ENCODE data around the gene PTPRR.
"Not testable (repeated sequence)": the region's sequence is repeated elsewhere in the genome, so short reads cannot be mapped to it uniquely, and the experiment has no call there.

The PTPRR gene

DNA sequence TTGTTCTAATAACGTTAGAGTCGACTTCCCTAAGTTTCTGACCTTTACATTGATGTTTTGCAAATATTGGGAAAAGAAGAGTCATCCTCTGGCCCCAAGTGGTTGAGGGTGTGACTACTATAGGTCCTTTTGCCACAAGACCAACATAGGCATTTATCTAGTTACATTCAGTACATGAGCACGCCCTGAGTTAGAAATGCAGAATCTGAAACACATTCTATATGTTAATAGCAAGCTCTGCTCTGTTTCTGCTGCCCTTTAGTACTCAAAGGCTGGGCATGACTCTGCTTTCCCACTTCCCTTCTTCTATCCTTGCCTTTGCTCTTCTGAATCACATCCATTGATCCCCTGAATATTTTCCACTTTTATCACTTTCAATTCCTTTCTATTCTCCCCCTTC is 168.2 kb downstream of the PTPRR start:
- no peak for DNase-seq (ENCODE audit: low read depth in 2 of 3, low spot score in 2 of 3)

DNA sequence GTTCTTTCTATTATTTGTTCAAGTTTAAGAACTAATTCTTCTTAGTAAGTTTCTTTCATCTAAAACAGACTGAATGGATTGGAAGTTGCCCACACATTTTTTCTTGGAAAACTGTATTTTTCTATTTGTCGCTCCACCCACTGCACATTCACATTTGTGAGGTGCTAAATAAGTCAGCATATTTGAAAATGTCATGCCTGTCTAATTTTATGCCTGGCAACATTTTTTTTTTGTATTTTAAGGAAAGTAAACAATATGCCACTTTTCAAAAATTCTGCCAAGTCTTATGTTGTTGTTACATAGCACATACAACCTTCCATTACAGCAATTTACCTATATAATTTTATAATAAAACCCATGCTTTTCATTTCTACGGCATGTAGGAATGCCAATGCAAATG is 170.6 kb downstream of the PTPRR start:
- DNase-seq (ENCODE audit: low read depth in 2 of 3, low spot score in 2 of 3): no peak

GRCh38 chr12:70748809-70749208 is 171.7 kb downstream of the PTPRR start:
- no peak for DNase-seq (ENCODE audit: low read depth in 2 of 3, low spot score in 2 of 3)

- DNase-seq (ENCODE audit: low read depth in 2 of 3, low spot score in 2 of 3): no peak
Observed at GRCh38 chr12:70747445-70748260, 172.9 kb downstream of the PTPRR start.

DNA sequence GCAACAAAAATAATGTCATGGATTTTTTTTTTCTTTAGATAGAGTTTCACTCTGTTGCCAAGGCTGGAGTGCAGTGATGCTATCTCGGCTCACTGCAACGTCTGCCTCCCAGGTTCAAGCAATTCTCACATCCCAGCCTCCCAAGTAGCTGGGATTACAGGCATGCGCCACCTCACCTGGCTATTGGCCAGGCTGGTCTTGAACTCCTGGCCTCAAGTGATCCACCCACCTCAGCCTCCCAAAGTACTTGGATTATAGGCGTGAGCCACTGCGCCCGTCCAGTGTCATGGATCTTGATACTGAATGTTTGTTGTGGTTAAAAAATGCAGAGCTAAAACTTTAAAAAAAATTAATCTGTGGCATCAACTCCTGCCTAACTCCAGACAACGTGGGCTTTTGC is 175.5 kb downstream of the PTPRR start:
- no peak for DNase-seq (ENCODE audit: low read depth in 2 of 3, low spot score in 2 of 3)

GRCh38 chr12:70744178-70744577 is 176.4 kb downstream of the PTPRR start:
- DNase-seq (ENCODE audit: low read depth in 2 of 3, low spot score in 2 of 3): no peak

- no peak for DNase-seq (ENCODE audit: low read depth in 2 of 3, low spot score in 2 of 3)
Observed at GRCh38 chr12:70741256-70741655, 179.3 kb downstream of the PTPRR start.

GRCh38 chr12:70739756-70740155 is 180.8 kb downstream of the PTPRR start:
- DNase-seq (ENCODE audit: low read depth in 2 of 3, low spot score in 2 of 3): no peak

DNA sequence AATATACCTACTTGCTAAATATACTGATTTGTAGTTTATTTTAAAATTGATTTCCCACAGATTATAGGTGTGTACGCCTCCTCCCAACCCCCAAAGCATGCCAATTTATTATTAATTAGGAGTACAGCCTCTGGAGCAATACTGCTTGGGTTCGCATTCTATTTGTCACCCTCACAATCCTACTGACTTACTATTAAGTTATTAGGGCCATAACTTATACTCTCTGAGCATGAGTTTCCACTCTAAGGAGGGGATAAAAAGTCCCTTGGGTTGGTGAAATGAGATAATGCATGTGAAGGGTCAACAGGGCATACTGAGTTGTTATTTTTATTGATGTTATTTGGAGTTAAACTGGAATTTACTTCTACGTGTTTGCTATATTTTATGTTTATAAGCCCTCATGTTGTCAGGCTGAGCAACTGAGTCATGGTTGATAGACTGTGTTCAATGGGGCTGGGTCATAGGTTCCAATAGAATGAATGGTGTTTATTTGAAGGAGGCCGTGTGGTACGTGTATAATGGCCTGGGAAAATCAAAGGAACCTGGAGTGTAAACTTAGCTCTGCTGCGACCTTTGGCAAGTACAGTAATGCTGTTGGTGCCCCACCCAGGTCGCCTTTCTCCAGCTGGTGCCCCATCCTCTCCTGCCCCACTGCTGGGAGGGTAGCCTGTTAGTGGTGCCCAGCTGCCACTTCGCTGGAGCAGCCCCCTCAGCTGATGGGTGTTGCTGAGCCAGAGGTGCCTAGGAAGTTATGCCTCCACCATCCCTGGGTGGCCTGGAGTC is 184.0 kb downstream of the PTPRR start:
- DNase-seq (ENCODE audit: low read depth in 2 of 3, low spot score in 2 of 3): no peak

- DNase-seq (ENCODE audit: low read depth in 2 of 3, low spot score in 2 of 3): not testable (repeated sequence)
Observed at GRCh38 chr12:70735197-70735596, 185.3 kb downstream of the PTPRR start.

DNA sequence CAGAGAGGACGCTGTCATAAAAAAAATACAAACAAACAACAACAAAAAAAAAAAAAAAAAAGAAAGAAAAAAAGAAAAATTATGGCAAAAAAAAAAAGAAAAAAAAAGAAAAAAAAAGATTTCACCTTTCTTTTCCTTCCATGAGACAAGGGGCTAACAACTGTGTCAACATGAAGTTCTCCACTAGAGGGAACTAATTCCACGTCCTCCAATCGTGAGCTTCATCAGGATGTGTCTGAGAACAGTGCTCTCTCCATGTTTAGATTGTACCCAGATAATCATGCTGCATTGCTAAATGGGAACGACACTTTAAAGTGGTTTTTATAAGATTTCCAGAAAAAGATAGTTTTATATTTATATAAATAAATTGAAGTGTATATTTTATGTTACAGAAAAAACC is 187.2 kb downstream of the PTPRR start:
- no peak for DNase-seq (ENCODE audit: low read depth in 2 of 3, low spot score in 2 of 3)

GRCh38 chr12:70732287-70732686 is 188.3 kb downstream of the PTPRR start:
- no peak for DNase-seq (ENCODE audit: low read depth in 2 of 3, low spot score in 2 of 3)

GRCh38 chr12:70730675-70731180 is 189.8 kb downstream of the PTPRR start:
- no peak for DNase-seq (ENCODE audit: low read depth in 2 of 3, low spot score in 2 of 3)

- DNase-seq (ENCODE audit: low read depth in 2 of 3, low spot score in 2 of 3): no peak
Observed at GRCh38 chr12:70724444-70724843, 196.1 kb downstream of the PTPRR start.

DNA sequence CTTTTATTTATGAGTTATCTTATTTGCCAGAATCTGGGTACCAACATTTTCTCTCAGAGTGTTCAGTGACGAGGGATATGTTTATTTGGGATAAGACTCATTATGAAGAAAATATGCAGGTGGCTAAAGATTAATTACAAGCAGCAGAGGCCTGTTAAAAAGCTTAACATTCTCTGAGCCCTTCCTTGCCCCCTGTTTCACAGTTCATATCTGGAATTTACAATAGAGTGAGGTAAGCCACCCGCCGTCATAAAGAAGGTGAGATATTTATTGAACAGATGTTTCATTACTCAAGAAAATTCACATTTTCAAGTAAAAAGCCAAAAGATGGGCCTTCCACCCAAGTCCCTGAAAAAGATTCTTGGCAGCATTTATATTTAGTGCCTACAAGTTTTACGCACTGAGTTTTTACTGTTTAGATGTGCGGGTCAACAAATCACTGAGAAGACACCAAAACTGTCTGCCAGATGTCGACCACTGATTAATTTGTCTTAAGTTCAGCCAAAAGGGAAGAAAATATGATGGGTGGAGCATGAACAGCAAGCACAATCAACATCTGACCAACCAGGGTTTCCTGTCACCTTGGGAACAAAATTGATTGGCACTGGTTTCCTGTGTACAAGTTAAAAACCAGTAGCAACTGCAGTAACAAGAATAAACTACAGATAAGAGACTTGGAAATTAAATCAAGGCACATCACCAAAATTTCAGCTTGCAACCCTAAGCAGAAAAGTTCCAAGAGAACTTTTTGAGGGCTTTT is 197.8 kb downstream of the PTPRR start:
- no peak for DNase-seq (ENCODE audit: low read depth in 2 of 3, low spot score in 2 of 3)

DNA sequence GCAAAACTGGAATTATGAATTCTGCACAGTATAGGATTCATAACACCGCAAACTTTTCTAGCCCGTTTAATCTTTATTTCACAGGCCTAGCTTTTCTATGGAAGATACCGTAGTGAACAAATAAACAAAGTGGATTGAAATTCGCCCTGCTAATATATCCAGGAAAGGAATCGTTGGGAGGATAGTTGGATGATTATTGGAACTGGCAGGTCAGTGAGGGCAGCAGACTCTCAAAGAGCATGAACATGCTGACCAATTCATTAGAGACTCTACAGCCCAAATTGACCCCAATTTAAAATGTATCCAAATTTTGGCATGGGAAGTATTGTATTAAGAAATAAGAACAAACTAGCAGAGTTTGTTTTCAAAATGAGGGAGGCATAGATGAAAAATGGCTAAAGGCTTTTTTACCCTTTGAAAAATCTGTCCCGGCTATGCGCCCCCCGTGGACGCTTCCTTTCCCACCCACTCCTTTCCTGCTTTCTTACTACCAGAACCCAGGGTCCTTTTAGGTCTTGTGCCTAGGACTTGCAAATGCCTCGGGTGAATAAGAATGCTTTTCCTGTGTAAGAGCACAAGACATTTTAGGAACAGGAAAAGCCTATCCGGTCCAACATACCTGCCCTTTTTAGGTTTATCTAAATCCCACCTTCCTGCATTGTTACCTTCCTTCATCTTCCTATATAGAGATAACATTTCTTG is 198.7 kb downstream of the PTPRR start:
- DNase-seq (ENCODE audit: low read depth in 2 of 3, low spot score in 2 of 3): no peak

DNA sequence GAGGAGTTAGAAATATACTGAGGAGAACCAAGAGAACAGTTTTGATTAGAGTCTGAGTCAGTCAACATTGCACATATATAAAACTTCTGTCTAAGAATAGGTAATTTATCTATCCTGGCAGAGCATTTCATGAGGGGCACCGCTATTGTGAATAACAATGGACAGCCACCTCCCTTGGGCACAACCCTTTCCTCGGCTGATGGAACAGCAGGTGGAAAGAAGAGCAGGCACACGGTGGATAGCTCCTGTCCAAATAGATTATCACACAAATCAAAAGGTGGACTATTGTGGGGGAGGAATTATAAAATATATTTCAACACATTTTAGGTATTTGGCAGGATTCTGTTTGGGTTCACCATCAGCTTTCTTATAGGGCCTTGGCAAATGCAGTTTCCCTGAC is 199.3 kb downstream of the PTPRR start:
- DNase-seq (ENCODE audit: low read depth in 2 of 3, low spot score in 2 of 3): no peak

- peak in 1 of 3 experiments; percentile 4 for DNase-seq (ENCODE audit: low read depth in 2 of 3, low spot score in 2 of 3)
Observed at GRCh38 chr12:70719672-70720420, 200.7 kb downstream of the PTPRR start.

GRCh38 chr12:70719071-70719470 is 201.5 kb downstream of the PTPRR start:
- no peak for DNase-seq (ENCODE audit: low read depth in 2 of 3, low spot score in 2 of 3)

GRCh38 chr12:70711831-70712230 is 208.7 kb downstream of the PTPRR start:
- DNase-seq (ENCODE audit: low read depth in 2 of 3, low spot score in 2 of 3): no peak
